Left ventricle myocardium inferior (tissue), 1 donor: ENCODE measurements around the gene ERG. TPM values are rescaled to one million over a fixed set of nuclear protein-coding genes. Genes with fewer than 3 reads are reported as not detected.

Source experiments
- DNase-seq: peaks from one replicate; pipeline ENCODE4 v3.0.0-alpha.2; 2020
- H3K27ac ChIP-seq: fragments of 200-600 bp; replicated peaks from 2 replicates; pipeline ENCODE4 v1.8.0; 2021
- H3K27me3 ChIP-seq: fragments of 200-600 bp; 2 replicates; pipeline ENCODE4 v1.8.0; 2021; ENCODE audit warnings: low read depth
- H3K36me3 ChIP-seq: fragments of 200-600 bp; 2 replicates; pipeline ENCODE4 v1.8.0; 2021
- H3K4me1 ChIP-seq: fragments of 200-600 bp; 2 replicates; pipeline ENCODE4 v1.8.0; 2021
- H3K4me3 ChIP-seq: fragments of 200-600 bp; 2 replicates; pipeline ENCODE4 v1.8.0; 2021; ENCODE audit warnings: mild to moderate bottlenecking, moderate library complexity
- H3K9me3 ChIP-seq: fragments of 200-600 bp; replicated peaks from 2 replicates; pipeline ENCODE4 v1.8.0; 2021
- CTCF ChIP-seq: fragments of 200-600 bp; IDR thresholded peaks from 2 replicates; pipeline ENCODE4 v1.8.0; 2021; ENCODE audit warnings: antibody characterized with exemption, mild to moderate bottlenecking, borderline replicate concordance
- intact Hi-C: fragments of 100-400 bp; cut with micrococcal nuclease; formaldehyde crosslinking; loops from one replicate; pipeline ENCODE4 v1.11.0; 2022
- total RNA-seq: library from RNA; stranded (reverse); fragmentation: NEBNext Ultra II Directional; extraction: Animal tissue kit (Norgen Biotek cat#: 25700); gene quantifications from one replicate; pipeline ENCODE4 v1.2.1, GENCODE V29; 2021
- donor health status: DM: no; HTN: yes; CAD: no; lungs with severe emphysema.

The ERG gene
- total RNA-seq, 1 donor from 2014 or later, result 17.3 TPM

- no peak for DNase-seq
- no peaks in the 10 kb centered on the region for H3K36me3 ChIP-seq
- H3K4me1 ChIP-seq, result peaks cover 17% of the 10 kb centered on the region
- TF ChIP-seq CTCF, result no peak
- no peak overlapping the region for H3K27ac ChIP-seq
- no peaks in the 10 kb centered on the region for H3K9me3 ChIP-seq
- H3K4me3 ChIP-seq, result no peak overlapping the region
- no peaks in the 10 kb centered on the region for H3K27me3 ChIP-seq
- intact Hi-C loops, result no loop called here
Observed at GRCh38 chr21:38379147-38379546, 119.1 kb downstream of the ERG start.

GRCh38 chr21:38377165-38378088 is 120.8 kb downstream of the ERG start:
- intact Hi-C loops, result no loop called here
- Histone ChIP-seq H3K27ac (peak overlapping the region; percentile 48), H3K27me3 (no peaks in the 10 kb centered on the region)

GRCh38 chr21:38376693-38377092 is 121.6 kb downstream of the ERG start:
- intact Hi-C loops, result no loop called here
- peak; percentile 22 for DNase-seq
- H3K27ac ChIP-seq, result peak overlapping the region; percentile 48

More at GRCh38 chr21:38377165-38378088, 120.8 kb downstream of the ERG start:
- H3K4me3 ChIP-seq, result no peak overlapping the region
- no peaks in the 10 kb centered on the region for H3K36me3 ChIP-seq
- no peak for TF ChIP-seq CTCF
- peaks cover 15% of the 10 kb centered on the region for H3K4me1 ChIP-seq
- DNase-seq, result no peak
- no peaks in the 10 kb centered on the region for H3K9me3 ChIP-seq

GRCh38 chr21:38376235-38376634 is 122.0 kb downstream of the ERG start:
- no peak for DNase-seq
- no peak for TF ChIP-seq CTCF
- H3K27me3 ChIP-seq, result no peaks in the 10 kb centered on the region
- peak overlapping the region; percentile 48 for H3K27ac ChIP-seq
- no peaks in the 10 kb centered on the region for H3K36me3 ChIP-seq
- H3K4me1 ChIP-seq, result peaks cover 15% of the 10 kb centered on the region
- H3K9me3 ChIP-seq, result peaks cover 4% of the 10 kb centered on the region
- intact Hi-C loops, result no loop called here
- peak overlapping the region; percentile 40 for H3K4me3 ChIP-seq

More at GRCh38 chr21:38376693-38377092, 121.6 kb downstream of the ERG start:
- no peaks in the 10 kb centered on the region for H3K36me3 ChIP-seq
- TF ChIP-seq CTCF, result no peak
- H3K4me3 ChIP-seq, result peak overlapping the region; percentile 40
- peaks cover 15% of the 10 kb centered on the region for H3K4me1 ChIP-seq
- peaks cover 3% of the 10 kb centered on the region for H3K9me3 ChIP-seq
- no peaks in the 10 kb centered on the region for H3K27me3 ChIP-seq

- intact Hi-C loops, result no loop called here
- no peak for TF ChIP-seq CTCF
- no peaks in the 10 kb centered on the region for H3K4me1 ChIP-seq
Observed at GRCh38 chr21:38367646-38368045, 130.6 kb downstream of the ERG start.

More at GRCh38 chr21:38367646-38368045, 130.6 kb downstream of the ERG start:
- Histone ChIP-seq H3K27me3 (no peaks in the 10 kb centered on the region), H3K4me3 (no peak overlapping the region), H3K27ac (no peak overlapping the region), H3K9me3 (peaks cover 14% of the 10 kb centered on the region), H3K36me3 (no peaks in the 10 kb centered on the region)
- no peak for DNase-seq
